GM10266 (cell line): Measurements from ENCODE around the gene RTP2.

Experiments used
- DNase-seq: peaks from one replicate; pipeline ENCODE4 v3.0.0; 2012; ENCODE audit errors: extremely low spot score
- TF ChIP-seq, protein P1 (sequence below): IDR thresholded peaks from 2 replicates; pipeline ENCODE4 v1.5.1; 2012; ENCODE audit warnings: mild to moderate bottlenecking, low read depth; ENCODE audit not compliant: control insufficient read depth, insufficient read depth; ENCODE audit errors: missing control alignments

The RTP2 gene

DNA sequence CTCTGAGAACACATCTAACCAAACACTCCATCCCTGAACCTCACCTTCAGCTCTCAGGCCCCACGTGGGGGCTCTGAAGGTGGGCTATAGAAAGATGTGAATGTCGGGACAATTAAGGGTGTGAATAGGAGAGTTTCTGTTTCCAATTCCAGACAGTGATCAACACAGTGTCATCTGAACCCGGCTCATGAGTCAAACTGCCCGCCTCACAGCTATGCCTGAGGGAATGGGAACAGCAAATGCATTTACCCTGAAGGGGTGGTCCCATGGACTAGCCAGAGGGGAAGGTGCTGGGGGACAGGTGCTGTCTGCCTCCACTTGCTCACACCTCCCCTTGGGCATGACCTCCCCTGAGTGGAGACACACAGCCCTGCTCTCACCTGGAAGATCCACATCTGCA is 6.3 kb downstream of the RTP2 start:
- TF ChIP-seq, protein P1, sequence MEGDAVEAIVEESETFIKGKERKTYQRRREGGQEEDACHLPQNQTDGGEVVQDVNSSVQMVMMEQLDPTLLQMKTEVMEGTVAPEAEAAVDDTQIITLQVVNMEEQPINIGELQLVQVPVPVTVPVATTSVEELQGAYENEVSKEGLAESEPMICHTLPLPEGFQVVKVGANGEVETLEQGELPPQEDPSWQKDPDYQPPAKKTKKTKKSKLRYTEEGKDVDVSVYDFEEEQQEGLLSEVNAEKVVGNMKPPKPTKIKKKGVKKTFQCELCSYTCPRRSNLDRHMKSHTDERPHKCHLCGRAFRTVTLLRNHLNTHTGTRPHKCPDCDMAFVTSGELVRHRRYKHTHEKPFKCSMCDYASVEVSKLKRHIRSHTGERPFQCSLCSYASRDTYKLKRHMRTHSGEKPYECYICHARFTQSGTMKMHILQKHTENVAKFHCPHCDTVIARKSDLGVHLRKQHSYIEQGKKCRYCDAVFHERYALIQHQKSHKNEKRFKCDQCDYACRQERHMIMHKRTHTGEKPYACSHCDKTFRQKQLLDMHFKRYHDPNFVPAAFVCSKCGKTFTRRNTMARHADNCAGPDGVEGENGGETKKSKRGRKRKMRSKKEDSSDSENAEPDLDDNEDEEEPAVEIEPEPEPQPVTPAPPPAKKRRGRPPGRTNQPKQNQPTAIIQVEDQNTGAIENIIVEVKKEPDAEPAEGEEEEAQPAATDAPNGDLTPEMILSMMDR = no peak
- no peak for DNase-seq

DNA sequence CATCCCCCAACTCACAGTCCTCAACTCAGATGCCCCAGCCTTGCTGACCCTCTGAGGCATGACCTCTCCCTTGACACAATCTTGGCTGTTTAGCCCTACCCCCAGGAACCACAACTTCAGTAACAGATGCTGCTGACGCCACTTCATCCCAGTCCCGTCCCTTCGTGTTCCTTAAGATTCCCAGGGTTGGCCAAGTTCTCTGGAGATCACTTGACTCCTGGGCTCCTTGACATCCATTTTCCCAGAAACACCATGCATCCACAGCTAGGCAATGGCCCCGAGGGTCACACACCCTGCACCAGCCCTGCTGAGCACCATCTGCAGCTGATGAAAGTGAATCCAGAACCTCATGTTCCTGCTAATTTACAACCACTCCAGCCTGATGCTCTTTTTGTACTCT is 6.9 kb downstream of the RTP2 start:
- no peak for DNase-seq
- TF ChIP-seq, protein P1 = no peak

DNA sequence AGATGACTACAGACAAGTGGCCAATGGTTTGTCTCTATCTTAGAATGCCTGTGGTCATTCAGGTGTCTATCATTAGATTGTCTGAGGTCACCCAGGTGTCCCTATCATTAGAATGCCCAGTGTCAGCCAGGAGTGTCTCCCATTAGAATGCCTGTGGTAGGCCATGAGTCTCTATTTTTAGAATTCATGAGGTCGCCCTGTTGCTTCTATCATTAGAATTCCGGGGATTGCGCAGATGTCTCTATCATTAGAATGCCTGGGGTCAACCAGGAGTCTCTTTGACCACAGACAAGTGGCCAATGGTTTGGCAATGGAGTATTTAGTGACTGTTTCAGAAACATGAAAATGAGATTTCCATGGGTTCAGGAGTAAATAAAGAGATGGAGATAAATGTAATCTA is 7.6 kb downstream of the RTP2 start:
- no peak for DNase-seq
- TF ChIP-seq, protein P1 = no peak

DNA sequence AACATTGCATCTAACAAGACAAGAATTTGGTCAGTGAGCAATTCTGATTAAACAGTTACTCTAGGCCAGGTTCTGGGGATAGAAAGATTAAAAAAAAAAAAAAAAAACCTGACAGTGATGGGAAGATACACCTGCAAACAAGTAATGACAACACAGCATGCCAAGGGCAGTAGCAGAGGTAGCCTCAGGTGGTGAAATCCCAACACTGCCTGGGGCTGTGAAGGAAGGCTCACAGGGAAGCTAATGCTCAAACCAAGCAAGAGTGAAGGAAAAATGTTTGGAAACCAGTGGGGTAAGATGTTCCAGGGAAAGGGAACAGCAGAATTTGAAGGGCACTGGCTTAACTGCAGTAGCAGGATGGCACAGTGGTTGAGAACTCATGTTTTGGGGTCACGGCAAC is 8.9 kb downstream of the RTP2 start:
- DNase-seq = no peak
- TF ChIP-seq, protein P1 = no peak

DNA sequence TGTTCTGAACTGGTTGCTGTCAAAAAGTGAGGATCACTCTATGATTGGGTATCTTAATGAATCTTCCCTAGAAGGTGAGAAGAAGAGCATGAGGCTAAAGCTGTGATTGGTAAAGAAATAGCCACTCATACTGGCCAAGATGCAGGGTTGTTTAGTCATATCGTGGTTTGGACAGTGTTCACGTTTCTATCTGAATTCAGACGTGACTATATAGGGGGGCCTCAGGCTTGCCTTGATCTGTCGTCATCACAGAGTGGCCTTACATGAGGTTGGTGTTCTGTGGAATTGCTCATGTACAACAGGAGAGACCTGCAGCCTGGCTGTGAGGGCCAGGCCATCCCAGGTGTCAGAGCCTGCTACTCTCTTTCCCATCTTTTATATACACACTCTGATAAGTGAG is 12.4 kb downstream of the RTP2 start:
- TF ChIP-seq, protein P1 = no peak
- no peak for DNase-seq

DNA sequence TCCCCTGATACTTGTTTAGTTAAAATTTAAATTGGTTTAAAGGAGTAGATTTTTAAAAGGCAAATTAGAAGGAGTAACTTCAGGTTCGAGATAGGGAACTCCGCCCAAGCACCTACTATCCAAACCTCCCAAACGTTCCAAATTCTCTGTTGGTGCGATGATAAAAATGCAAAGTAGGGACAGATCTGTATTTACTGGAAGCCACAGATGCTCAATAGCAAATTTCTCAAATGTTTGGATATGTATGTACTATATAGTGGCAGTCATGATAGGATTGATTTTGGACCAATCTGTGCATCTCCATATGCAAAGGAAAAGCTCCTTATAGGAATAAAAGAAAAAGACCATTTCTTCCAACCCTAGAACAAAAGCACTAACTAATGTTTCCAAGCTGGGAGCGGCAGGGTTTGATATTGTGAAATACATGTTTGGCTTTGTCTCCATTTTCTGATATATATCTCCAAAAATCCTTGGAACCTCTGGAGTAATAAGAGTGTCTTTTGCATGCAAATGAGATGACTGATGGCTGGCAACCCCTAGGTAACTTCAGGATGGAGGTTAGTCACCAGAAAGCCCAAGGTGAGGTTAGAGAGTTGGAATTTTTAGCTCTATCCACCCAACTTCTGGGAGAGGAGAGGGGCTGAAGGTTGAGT is 15.6 kb downstream of the RTP2 start:
- no peak for DNase-seq

DNA sequence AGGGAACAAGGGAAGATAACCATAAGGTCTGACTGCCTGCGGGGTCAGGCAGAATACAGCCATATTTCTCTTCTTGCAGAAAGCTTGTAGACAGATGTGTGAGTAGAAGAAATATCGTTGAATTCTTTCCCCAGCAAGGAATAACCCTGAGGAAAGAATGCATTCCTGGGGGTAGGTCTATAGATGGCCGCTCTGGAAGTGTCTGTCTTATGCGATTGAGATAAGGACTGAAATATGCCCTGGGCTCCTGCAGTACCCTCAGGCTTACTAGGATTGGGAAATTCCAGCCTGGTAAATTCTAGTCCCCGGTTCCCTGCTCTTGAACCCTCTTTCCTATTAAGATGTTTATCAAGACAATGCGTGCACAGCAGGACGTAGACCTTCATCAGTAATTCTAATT is 16.4 kb downstream of the RTP2 start:
- DNase-seq = no peak
- TF ChIP-seq, protein P1 = no peak

More for the DNA sequence above, 15.6 kb downstream of the RTP2 start:
- TF ChIP-seq, protein P1 = no peak
